Measurements from ENCODE around the gene ITPA.

ITPA gene

DNA sequence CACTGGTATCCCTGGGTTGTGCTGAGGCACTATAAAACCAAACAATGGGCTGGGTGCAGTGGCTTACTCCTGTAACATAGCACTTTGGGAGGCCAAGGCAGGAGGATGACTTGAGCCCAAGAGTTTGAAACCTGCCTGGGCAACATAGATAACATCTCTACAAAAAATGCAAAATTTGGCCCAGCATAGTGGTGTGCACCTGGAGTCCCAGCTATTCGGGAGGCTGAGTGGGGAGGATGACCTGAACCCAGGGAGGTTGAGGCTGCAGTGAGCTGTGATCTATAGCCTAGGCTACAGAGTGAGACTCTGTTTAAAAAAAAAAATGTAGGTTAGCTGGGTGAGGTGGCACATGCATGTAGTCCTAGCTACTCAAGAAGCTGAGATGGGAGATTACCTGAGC lies 37.4 kb downstream of the ITPA start:
- DNase-seq (ENCODE audit: low spot score), result no peak

- DNase-seq (ENCODE audit: low spot score), result no peak
Observed at GRCh38 chr20:3247638-3248037, 38.3 kb downstream of the ITPA start.

DNA sequence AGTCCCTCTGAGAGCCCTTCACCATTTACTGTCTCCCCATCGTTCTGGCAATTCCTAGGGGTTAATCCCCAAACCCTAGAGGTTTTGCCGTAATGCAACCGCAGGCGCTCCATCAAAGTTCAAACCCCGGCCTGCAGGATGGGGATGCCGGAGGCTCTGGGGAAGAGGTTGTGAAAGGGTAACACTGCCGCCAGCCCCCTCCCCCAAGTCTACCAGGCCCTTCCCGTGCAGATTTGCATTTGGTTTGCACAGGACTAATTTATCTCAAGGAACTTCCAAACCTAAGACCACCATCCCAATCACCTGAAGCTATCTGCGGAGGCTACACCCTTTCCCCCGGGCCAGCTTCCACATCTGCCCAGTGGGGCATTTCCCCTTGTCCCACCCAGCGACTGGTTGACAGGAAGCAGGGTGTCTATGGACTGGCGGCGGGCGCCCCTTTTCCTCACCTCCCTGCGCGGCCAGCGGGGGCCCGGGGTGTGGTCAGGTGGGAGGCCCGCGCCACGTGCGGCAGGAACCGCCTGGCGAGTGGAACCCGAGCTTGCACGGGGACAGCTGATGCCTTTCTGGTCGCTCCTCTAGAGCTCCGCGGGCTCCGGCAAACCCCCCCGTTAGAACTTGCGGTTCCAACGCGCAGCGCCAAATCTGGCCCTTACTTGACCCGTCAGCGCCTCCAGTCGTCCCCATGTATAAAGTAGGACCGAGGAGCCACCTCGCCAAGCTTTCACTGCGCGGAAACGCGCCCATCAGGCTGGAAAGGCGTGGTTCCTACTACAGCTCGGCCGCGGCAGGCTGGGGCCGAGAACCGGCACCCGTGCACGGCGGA lies 39.1 kb downstream of the ITPA start:
- no peak for DNase-seq (ENCODE audit: low spot score)

DNA sequence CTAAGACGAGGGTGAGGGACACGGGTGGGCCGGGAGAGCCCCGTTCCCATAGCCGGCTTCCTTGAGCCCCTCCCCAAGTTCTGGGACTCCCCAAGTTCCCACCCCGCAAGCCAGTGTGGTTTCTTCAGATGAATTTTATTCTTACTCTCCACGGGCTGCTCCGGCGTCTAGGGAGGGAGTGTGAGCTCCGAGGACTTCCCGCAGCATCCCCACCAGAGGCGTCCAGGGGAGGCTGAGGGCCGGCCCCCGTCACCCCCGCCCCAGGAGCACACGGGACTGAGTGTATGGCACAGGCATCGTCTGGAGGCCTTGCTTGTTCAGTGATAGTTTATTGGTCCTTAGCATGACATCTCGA lies 39.7 kb downstream of the ITPA start:
- no peak for DNase-seq (ENCODE audit: low spot score)

- no peak for DNase-seq (ENCODE audit: low spot score)
Observed at GRCh38 chr20:3250091-3250504, 40.8 kb downstream of the ITPA start.

DNA sequence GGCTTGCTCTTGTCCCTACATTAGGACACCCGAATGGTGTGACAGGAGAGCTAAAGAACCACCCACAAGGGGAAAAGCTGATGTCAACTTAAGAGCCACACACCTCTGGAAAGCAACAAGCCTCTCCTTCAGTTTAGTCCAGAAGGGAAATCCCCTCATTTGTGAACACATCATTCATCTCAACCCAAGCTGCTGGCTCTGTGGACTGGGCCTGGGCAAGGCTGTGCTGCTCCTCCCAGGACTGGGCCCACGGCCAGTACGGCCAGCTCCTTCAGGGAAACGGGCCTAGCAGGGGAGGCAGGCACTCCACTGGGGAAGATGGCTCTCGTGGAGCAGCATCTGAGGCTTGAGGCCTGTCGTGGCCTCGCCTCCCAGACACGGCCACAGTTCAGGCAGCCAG lies 42.5 kb downstream of the ITPA start:
- DNase-seq (ENCODE audit: low spot score), result peak; percentile 60

DNA sequence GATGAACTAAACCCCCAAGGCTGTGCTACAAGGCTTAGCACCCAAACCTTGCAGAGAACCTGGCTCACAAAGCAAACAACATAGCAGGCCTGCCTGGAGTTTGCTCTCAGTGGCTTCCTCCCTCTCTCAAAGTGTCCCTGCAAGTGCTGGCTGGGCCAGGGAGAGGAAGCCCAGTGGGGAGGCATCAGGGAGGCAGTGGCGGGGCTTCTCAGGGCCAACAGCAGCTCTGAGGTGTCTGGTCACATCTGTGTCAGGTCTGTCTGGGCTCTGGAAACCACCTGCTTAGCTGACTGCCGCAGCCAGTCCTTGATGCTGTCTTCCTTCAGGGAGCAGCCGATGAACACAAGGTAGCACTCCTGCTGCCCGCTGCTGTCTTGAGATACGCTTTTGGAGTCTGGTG lies 46.4 kb downstream of the ITPA start:
- no peak for DNase-seq (ENCODE audit: low spot score)

- no peak for DNase-seq (ENCODE audit: low spot score)
Observed at GRCh38 chr20:3258429-3258828, 49.1 kb downstream of the ITPA start.

DNA sequence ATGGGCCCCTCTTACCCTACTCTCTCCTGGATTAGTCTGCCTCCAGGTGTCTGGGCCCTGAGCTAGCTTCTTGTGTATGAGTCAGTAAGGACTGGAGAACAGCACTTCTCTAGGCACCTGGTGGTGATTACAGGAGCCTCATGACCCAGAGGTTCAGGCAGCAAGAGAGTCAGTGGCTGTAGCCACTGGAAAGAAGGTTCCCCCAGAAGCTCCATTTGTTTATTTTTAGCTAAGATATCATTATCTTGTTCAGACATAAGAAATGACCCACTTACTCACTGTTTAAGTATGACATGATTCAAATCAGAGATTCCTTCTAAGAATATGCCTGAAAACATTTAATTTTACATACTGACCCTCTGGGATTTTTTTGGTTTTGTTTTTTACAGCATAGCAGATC lies 53.3 kb downstream of the ITPA start:
- peak; percentile 30 for DNase-seq (ENCODE audit: low spot score)

DNA sequence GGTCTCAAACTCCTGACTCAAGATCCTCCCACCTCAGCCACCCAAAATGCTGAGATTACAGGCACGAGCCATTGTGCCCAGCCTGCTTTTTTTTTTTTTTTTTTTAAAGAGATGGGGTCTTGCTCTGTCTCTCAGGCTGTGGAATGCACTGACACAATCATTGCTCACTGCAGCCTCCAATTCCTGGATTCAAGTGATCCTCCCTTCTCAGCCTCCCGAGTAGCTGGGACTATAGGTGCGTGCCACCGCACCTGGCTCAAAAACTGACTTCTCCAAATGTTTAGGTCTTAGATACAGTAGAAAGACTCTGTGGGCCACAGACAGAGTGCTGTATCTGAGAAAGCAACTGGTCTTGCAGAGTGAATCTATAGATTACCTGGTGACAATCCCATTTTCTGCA lies 60.8 kb downstream of the ITPA start:
- no peak for DNase-seq (ENCODE audit: low spot score)

DNA sequence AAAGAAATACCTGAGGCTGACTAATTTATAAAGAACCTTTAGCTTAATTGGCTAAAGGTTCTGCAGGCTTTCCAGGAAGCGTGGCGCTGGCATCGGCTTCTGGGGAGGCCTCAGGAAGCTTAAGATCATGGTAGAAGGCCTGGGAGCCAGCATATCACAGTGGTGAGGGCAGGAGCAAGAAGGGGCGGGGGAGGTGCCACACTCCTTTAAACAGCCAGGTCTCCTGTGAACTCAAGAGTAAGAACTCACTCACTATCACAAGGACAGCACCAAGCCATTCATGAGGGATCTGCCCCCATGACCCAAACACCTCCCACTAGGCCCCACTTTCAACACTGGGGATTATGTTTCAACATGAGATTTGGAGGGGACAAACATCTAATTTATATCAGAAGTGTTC lies 64.1 kb downstream of the ITPA start:
- DNase-seq (ENCODE audit: low spot score), result no peak

Measured in AG08396 (cell line).